Prostate gland (tissue), 2 donors: Measurements from ENCODE around the gene ZC3H18. TPM values are rescaled to one million over a fixed set of nuclear protein-coding genes. Genes with fewer than 3 reads are reported as not detected.

Experiments used
- DNase-seq: peaks from one replicate; pipeline ENCODE4 v3.0.0-alpha.2; 2019; ENCODE audit warnings: low spot score
- H3K27ac ChIP-seq, 2 donors: fragments of 200-600 bp; sonication (generic); 2 replicates each; pipeline ENCODE4 v1.5.1; 2017 to 2019
- H3K27me3 ChIP-seq: fragments of 200-600 bp; sonication (generic); replicated peaks from 2 replicates; pipeline ENCODE4 v1.5.1; 2019; ENCODE audit not compliant: insufficient read depth
- H3K36me3 ChIP-seq, 2 donors: fragments of 200-600 bp; sonication (generic); 1 replicate in 1 of 2; 2 replicates in 1 of 2; pipeline versions ENCODE4 v1.5.1 to v1.8.1; 2017 to 2019
- H3K4me1 ChIP-seq: fragments of 200-600 bp; sonication (generic); replicated peaks from 2 replicates; pipeline ENCODE4 v1.5.1; 2019
- H3K4me3 ChIP-seq, 2 donors: fragments of 200-600 bp; sonication (generic); 2 replicates each; pipeline ENCODE4 v1.5.1; 2017 to 2019
- H3K9me3 ChIP-seq: fragments of 200-600 bp; sonication (generic); 2 replicates; pipeline ENCODE4 v1.5.1; 2017
- POLR2A ChIP-seq: fragments of 450-650 bp; IDR thresholded peaks from one replicate; pipeline ENCODE4 v1.6.1; 2016; ENCODE audit warnings: antibody characterized with exemption, mild to moderate bottlenecking
- POLR2AphosphoS5 ChIP-seq: sonication (generic); formaldehyde crosslinking; IDR thresholded peaks from one replicate; pipeline ENCODE4 v1.6.1; 2017; ENCODE audit warnings: antibody characterized with exemption
- WGBS: methylation state at CpG from one replicate; pipeline ENCODE4 v1.1.5; 2018; 5-methylcytosine and 5-hydroxymethylcytosine counted together
- intact Hi-C: fragments of 100-400 bp; cut with DNase I; formaldehyde crosslinking; loops from one replicate; pipeline ENCODE4 v1.14.2; 2022
- total RNA-seq, 2 donors: library from RNA; depleted of rRNA; stranded (reverse); fragments of >200 nt; gene quantifications; one replicate each; pipeline ENCODE4 v1.1.0, GENCODE V29; 2016
- TF ChIP-seq, protein P1 (sequence below), 4 experiments: fragments of 200-600 bp in 2 of 4; fragments of 450-650 bp in 2 of 4; sonication (generic) in 2 of 4; IDR thresholded peaks; 1 replicate in 3 of 4; 2 replicates in 1 of 4; pipeline ENCODE4 v1.5.1; 2016 to 2019; ENCODE audit warnings: antibody characterized with exemption in 4 of 4, mild to moderate bottlenecking in 2 of 4, moderate library complexity in 2 of 4

ZC3H18 gene
- total RNA-seq, 2 donors from 2014 or later, result 26.7 to 50.7 TPM

- Histone ChIP-seq H3K4me1 (no peaks in the 10 kb centered on the region), H3K4me3 (no peak overlapping the region), H3K36me3 (peaks cover 0 to 15% of the 10 kb centered on the region in 2 donors), H3K27ac (no peak overlapping the region), H3K9me3 (no peaks in the 10 kb centered on the region), H3K27me3 (peaks cover 16% of the 10 kb centered on the region)
- intact Hi-C loops, result no loop called here
- no peak for TF ChIP-seq POLR2AphosphoS5
- TF ChIP-seq POLR2A, result no peak
- TF ChIP-seq, protein P1, sequence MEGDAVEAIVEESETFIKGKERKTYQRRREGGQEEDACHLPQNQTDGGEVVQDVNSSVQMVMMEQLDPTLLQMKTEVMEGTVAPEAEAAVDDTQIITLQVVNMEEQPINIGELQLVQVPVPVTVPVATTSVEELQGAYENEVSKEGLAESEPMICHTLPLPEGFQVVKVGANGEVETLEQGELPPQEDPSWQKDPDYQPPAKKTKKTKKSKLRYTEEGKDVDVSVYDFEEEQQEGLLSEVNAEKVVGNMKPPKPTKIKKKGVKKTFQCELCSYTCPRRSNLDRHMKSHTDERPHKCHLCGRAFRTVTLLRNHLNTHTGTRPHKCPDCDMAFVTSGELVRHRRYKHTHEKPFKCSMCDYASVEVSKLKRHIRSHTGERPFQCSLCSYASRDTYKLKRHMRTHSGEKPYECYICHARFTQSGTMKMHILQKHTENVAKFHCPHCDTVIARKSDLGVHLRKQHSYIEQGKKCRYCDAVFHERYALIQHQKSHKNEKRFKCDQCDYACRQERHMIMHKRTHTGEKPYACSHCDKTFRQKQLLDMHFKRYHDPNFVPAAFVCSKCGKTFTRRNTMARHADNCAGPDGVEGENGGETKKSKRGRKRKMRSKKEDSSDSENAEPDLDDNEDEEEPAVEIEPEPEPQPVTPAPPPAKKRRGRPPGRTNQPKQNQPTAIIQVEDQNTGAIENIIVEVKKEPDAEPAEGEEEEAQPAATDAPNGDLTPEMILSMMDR (IDR thresholded peaks at IDR 0.05), result no peak
- no peak for DNase-seq
- 92% methylated on average over 17 of the region's 17 CpGs for WGBS
These were observed 65.6 kb downstream of the ZC3H18 start for GRCh38 chr16:88635671-88636319.

- H3K27ac ChIP-seq, result no peak overlapping the region
- no peaks in the 10 kb centered on the region for H3K4me1 ChIP-seq
- TF ChIP-seq, protein P1 (IDR thresholded peaks at IDR 0.05), result no peak
- no peak for TF ChIP-seq POLR2A
- TF ChIP-seq POLR2AphosphoS5, result no peak
- H3K36me3 ChIP-seq, result peaks cover 0 to 9% of the 10 kb centered on the region in 2 donors
- intact Hi-C loops, result no loop called here
- no peak overlapping the region for H3K4me3 ChIP-seq
- H3K9me3 ChIP-seq, result no peaks in the 10 kb centered on the region
- 69% methylated on average over 17 of the region's 23 CpGs for WGBS
- peaks cover 17% of the 10 kb centered on the region for H3K27me3 ChIP-seq
- no peak for DNase-seq
These were observed 66.5 kb downstream of the ZC3H18 start for GRCh38 chr16:88636488-88637265.

GRCh38 chr16:88638323-88639230 is 68.4 kb downstream of the ZC3H18 start, which contains the start of gene IL17C:
Gene IL17C (plus strand): TSS chr16:88638572. CDS start chr16:88638642, 70 bp downstream.
- Histone ChIP-seq H3K4me3 (no peak within 1 kb of the TSS), H3K27ac (no peak within 1 kb of the TSS), H3K27me3 (peaks cover 17% of the 10 kb centered on the region), H3K9me3 (no peaks in the 10 kb centered on the region), H3K36me3 (no peaks in the 10 kb centered on the region), H3K4me1 (no peaks in the 10 kb centered on the region)
- 38% methylated on average over 27 of the region's 27 CpGs for WGBS
- no peak for DNase-seq
- TF ChIP-seq POLR2AphosphoS5, result no peak
- TF ChIP-seq, protein P1 (IDR thresholded peaks at IDR 0.05), result no peak
- no peak for TF ChIP-seq POLR2A
- intact Hi-C loops, result no loop called here

- H3K4me3 ChIP-seq, result no peak overlapping the region
- H3K36me3 ChIP-seq, result no peaks in the 10 kb centered on the region
- H3K27me3 ChIP-seq, result peaks cover 17% of the 10 kb centered on the region
- no peak for TF ChIP-seq POLR2A
- TF ChIP-seq, protein P1 (IDR thresholded peaks at IDR 0.05), result no peak
- no peak for TF ChIP-seq POLR2AphosphoS5
- no peaks in the 10 kb centered on the region for H3K9me3 ChIP-seq
- H3K27ac ChIP-seq, result no peak overlapping the region
- intact Hi-C loops, result no loop called here
- DNase-seq, result no peak
- whole genome bisulfite sequencing, result 35% methylated on average over 43 of the region's 45 CpGs
- no peaks in the 10 kb centered on the region for H3K4me1 ChIP-seq
These were observed 69.2 kb downstream of the ZC3H18 start for GRCh38 chr16:88639231-88640038.
